ENCODE data around the gene TSPO. TPM values are rescaled to one million over a fixed set of nuclear protein-coding genes. Genes with fewer than 3 reads are reported as not detected.

TSPO gene
- total RNA-seq, 2 donors from 2014 or later, result 238 to 472 TPM

DNA sequence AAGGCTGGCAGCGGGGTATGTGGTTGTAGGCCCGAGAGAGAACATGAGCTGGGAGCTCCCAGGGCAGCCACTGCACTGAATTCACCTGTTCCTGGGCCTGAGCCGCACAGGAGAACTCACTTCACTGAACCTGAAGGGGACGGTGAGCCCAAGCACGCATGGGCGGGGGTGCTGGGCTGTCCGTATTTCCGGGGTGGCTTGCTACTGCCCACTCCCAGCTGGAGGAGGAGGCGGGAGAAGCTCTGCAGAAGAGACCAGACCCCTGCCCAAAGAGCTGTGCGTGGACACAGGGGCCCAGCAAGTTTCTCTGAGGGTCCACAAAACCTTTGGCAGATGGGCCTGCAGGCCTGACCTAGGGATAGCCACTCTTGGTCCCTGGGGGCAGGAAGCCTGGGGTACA lies 30.8 kb downstream of the TSPO start:
- H3K36me3 ChIP-seq, result peaks cover 10% of the 10 kb centered on the region
- DNase-seq (ENCODE audit: low spot score), result no peak
- no peak for TF ChIP-seq CTCF (IDR thresholded peaks at IDR 0.05)

GRCh38 chr22:43182726-43183125 lies 31.4 kb downstream of the TSPO start:
- peaks cover 10% of the 10 kb centered on the region for H3K36me3 ChIP-seq
- ATAC-seq (ENCODE audit: insufficient number of reproducible peaks, low FRiP score, low read depth), result no peak
- H3K4me3 ChIP-seq, result no peak overlapping the region
- H3K27me3 ChIP-seq (replicated peaks; ENCODE audit: insufficient read depth), result no peaks in the 10 kb centered on the region
- H3K9me3 ChIP-seq, result no peaks in the 10 kb centered on the region
- H3K4me1 ChIP-seq (ENCODE audit: control insufficient read depth in 1 of 2, low read depth in 2 of 2), result peaks cover 4 to 14% of the 10 kb centered on the region in 2 donors
- DNase-seq (ENCODE audit: low spot score), result no peak
- no peak for TF ChIP-seq CTCF (IDR thresholded peaks at IDR 0.05)
- no peak overlapping the region for H3K27ac ChIP-seq

More for the DNA sequence above, 30.8 kb downstream of the TSPO start:
- Histone ChIP-seq H3K4me3 (no peak overlapping the region), H3K27me3 (replicated peaks; ENCODE audit: insufficient read depth) (no peaks in the 10 kb centered on the region), H3K4me1 (ENCODE audit: control insufficient read depth in 1 of 2, low read depth in 2 of 2) (peaks cover 4 to 13% of the 10 kb centered on the region in 2 donors), H3K27ac (no peak overlapping the region), H3K9me3 (no peaks in the 10 kb centered on the region)
- ATAC-seq (ENCODE audit: insufficient number of reproducible peaks, low FRiP score, low read depth), result no peak

DNA sequence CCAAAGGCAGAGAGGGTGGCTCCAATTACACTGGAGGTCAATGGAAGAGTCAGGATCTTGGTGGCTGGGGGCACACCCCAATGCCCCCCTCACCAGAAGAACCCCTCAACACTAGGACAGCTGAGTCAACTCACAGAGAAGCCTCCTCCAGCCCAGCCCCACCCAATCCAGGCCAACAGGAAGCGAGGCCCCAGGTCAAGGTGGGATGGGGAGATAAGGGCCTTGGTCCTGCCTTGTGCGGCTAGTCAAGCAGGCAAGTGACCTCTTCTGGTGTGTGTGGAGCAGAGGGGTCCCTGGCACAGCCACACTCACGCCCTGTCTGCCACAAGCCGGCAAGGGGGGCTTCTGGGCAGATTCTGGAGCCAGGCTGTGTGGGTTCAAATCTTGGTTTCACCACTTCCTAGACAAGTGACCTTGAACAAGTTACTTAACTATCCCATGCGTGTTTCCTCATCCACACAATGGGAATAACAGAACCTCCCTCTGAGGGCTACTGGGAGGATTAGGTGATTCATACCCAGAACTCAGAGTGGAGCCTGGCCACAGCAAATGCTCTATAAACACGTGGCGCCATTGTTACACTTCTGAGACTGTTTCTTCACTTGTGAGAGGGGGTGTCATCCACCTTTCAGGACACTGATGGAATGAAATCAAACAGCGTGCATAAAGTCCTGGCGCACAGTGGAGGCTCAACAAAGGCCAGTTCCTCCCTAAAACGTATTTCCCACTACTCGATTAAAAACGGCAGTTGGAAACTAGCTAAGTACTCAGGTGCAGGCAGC lies 32.3 kb downstream of the TSPO start:
- TF ChIP-seq CTCF (IDR thresholded peaks at IDR 0.05), result no peak
- H3K27ac ChIP-seq, result no peak overlapping the region
- peaks cover 10% of the 10 kb centered on the region for H3K36me3 ChIP-seq
- DNase-seq (ENCODE audit: low spot score) (no peak), ATAC-seq (ENCODE audit: insufficient number of reproducible peaks, low FRiP score, low read depth) (no peak)
- no peaks in the 10 kb centered on the region for H3K27me3 ChIP-seq (replicated peaks; ENCODE audit: insufficient read depth)
- no peak overlapping the region for H3K4me3 ChIP-seq
- peaks cover 4 to 19% of the 10 kb centered on the region in 2 donors for H3K4me1 ChIP-seq (ENCODE audit: control insufficient read depth in 1 of 2, low read depth in 2 of 2)
- H3K9me3 ChIP-seq, result no peaks in the 10 kb centered on the region

GRCh38 chr22:43185860-43186261 lies 34.5 kb downstream of the TSPO start:
- Histone ChIP-seq H3K4me3 (peak overlapping the region; percentile 88), H3K27me3 (replicated peaks; ENCODE audit: insufficient read depth) (no peaks in the 10 kb centered on the region), H3K4me1 (ENCODE audit: control insufficient read depth in 1 of 2, low read depth in 2 of 2) (peaks cover 4 to 19% of the 10 kb centered on the region in 2 donors), H3K27ac (no peak overlapping the region), H3K36me3 (no peaks in the 10 kb centered on the region), H3K9me3 (no peaks in the 10 kb centered on the region)
- ATAC-seq (ENCODE audit: insufficient number of reproducible peaks, low FRiP score, low read depth) (no peak), DNase-seq (ENCODE audit: low spot score) (no peak)
- no peak for TF ChIP-seq CTCF (IDR thresholded peaks at IDR 0.05)

- H3K36me3 ChIP-seq, result no peaks in the 10 kb centered on the region
- H3K4me1 ChIP-seq (ENCODE audit: control insufficient read depth in 1 of 2, low read depth in 2 of 2), result peaks cover 4 to 19% of the 10 kb centered on the region in 2 donors
- no peaks in the 10 kb centered on the region for H3K9me3 ChIP-seq
- ATAC-seq (ENCODE audit: insufficient number of reproducible peaks, low FRiP score, low read depth), result no peak
- peak within 1 kb of the TSS; percentile 91 to 92 for H3K27ac ChIP-seq
- H3K4me3 ChIP-seq, result peak within 1 kb of the TSS; percentile 88
- no peak for DNase-seq (ENCODE audit: low spot score)
- no peak for TF ChIP-seq CTCF (IDR thresholded peaks at IDR 0.05)
- H3K27me3 ChIP-seq (replicated peaks; ENCODE audit: insufficient read depth), result no peaks in the 10 kb centered on the region
Observed at GRCh38 chr22:43186272-43187170, 35.2 kb downstream of the TSPO start, which contains the start of gene TTLL12. TTLL12 (minus strand) TSS chr22:43187134; CDS start chr22:43187069, 65 bp downstream.
